Panc1 (cell line): ENCODE measurements around the gene DKK1. TPM values are rescaled to one million over a fixed set of nuclear protein-coding genes. Genes with fewer than 3 reads are reported as not detected.

Source experiments
- ATAC-seq: fragments of 200-7000 bp; cut with Tn5 transposase; 2 replicates; pipeline ENCODE4 v1.9.1; 2020; ENCODE audit warnings: mild to moderate bottlenecking, moderate library complexity
- BruUV-seq: library from RNA; stranded (reverse); fragments of 400-500 nt; replicated peaks from 2 replicates; lab custom pipeline; 2021; lab: Mats Ljungman, UMichigan
- CTCF ChIA-PET: fragments of 300-600 bp; sonication (Branson Sonifier 250); formaldehyde crosslinking; loops from one replicate; lab custom pipeline; 2022; ENCODE audit warnings: antibody characterized with exemption; lab: Charles Lee
- POLR2A ChIA-PET: fragments of 300-600 bp; sonication (Branson Sonifier 250); formaldehyde crosslinking; loops from one replicate; lab custom pipeline; 2022; ENCODE audit warnings: antibody characterized with exemption; lab: Charles Lee
- DNase-seq: peaks from one replicate; pipeline ENCODE4 v3.0.0-alpha.2; 2010; ENCODE audit warnings: low read depth, low spot score
- H3K27ac ChIP-seq: 2 replicates; pipeline ENCODE4 v1.5.1; 2011; ENCODE audit warnings: mild to moderate bottlenecking, low read length, inconsistent platforms
- H3K27me3 ChIP-seq: fragments of 200-500 bp; sonication (Bioruptor generic); 2 replicates; pipeline ENCODE4 v1.6.0; 2014; ENCODE audit warnings: low read length, inconsistent platforms; ENCODE audit not compliant: control insufficient read depth, insufficient read depth
- H3K36me3 ChIP-seq: fragments of 200-500 bp; sonication (Bioruptor generic); 2 replicates; pipeline ENCODE4 v1.5.1; 2014; ENCODE audit warnings: inconsistent platforms, mild to moderate bottlenecking, low read length, moderate library complexity; ENCODE audit not compliant: control insufficient read depth, insufficient read depth
- H3K4me1 ChIP-seq: 2 replicates; pipeline ENCODE4 v1.5.1; 2011; ENCODE audit warnings: inconsistent platforms, mild to moderate bottlenecking, low read length, moderate library complexity; ENCODE audit not compliant: control insufficient read depth, insufficient read depth
- H3K4me3 ChIP-seq, 2 experiments: 2 replicates each; pipeline ENCODE4 v1.5.1; 2011 to 2012; ENCODE audit warnings: low read depth in 2 of 2, low read length in 2 of 2, mild to moderate bottlenecking in 2 of 2, inconsistent platforms in 1 of 2, moderate library complexity in 1 of 2
- H3K9me3 ChIP-seq: fragments of 200-500 bp; sonication (Bioruptor generic); 2 replicates; pipeline ENCODE4 v1.5.1; 2014; ENCODE audit warnings: low read depth, mild to moderate bottlenecking, inconsistent platforms, low read length, moderate library complexity; ENCODE audit not compliant: control insufficient read depth, insufficient read depth
- POLR2AphosphoS5 ChIP-seq: IDR thresholded peaks from 2 replicates; pipeline ENCODE4 v1.6.1; 2012; ENCODE audit warnings: mild to moderate bottlenecking, low read depth, low read length, moderate library complexity
- SIN3A ChIP-seq: IDR thresholded peaks from 2 replicates; pipeline ENCODE4 v1.6.1; 2012; ENCODE audit warnings: low read depth, mild to moderate bottlenecking, low read length, moderate library complexity, borderline replicate concordance; ENCODE audit not compliant: insufficient read depth
- TCF7L2 ChIP-seq: IDR thresholded peaks from 2 replicates; pipeline ENCODE4 v1.6.1; 2011; ENCODE audit warnings: mild to moderate bottlenecking, low read depth, low read length, inconsistent platforms
- in situ Hi-C: cut with HindIII; loops from 2 replicates; pipeline ENCODE4 v1.10.0; 2016; ENCODE audit warnings: low sequenced_read_pairs, low pct_unique_long_range_greater_than_20kb
- intact Hi-C: fragments of 100-400 bp; cut with micrococcal nuclease; formaldehyde crosslinking; loops from one replicate; pipeline ENCODE4 v1.10.0; 2022; ENCODE audit not compliant: unreplicated experiment
- total RNA-seq: library from RNA; stranded (reverse); gene quantifications from one replicate; pipeline ENCODE4 v1.2.1, GENCODE V29; 2021; ENCODE audit not compliant: unreplicated experiment
- TF ChIP-seq, protein P1 (sequence below), 2 experiments: IDR thresholded peaks; 2 replicates each; pipeline ENCODE4 v1.6.1; 2011 to 2012; ENCODE audit warnings: low read depth in 2 of 2, control low read depth in 1 of 2, low read length in 1 of 2, mild to moderate bottlenecking in 1 of 2, moderate library complexity in 1 of 2; ENCODE audit not compliant: insufficient read depth in 1 of 2
- TF ChIP-seq, protein P2 (sequence below): fragments of 450-650 bp; IDR thresholded peaks from 2 replicates; pipeline ENCODE4 v1.5.1; 2017; ENCODE audit warnings: mild to moderate bottlenecking

DKK1 gene
- total RNA-seq, 1 experiment from 2014 or later: 563 TPM

DNA sequence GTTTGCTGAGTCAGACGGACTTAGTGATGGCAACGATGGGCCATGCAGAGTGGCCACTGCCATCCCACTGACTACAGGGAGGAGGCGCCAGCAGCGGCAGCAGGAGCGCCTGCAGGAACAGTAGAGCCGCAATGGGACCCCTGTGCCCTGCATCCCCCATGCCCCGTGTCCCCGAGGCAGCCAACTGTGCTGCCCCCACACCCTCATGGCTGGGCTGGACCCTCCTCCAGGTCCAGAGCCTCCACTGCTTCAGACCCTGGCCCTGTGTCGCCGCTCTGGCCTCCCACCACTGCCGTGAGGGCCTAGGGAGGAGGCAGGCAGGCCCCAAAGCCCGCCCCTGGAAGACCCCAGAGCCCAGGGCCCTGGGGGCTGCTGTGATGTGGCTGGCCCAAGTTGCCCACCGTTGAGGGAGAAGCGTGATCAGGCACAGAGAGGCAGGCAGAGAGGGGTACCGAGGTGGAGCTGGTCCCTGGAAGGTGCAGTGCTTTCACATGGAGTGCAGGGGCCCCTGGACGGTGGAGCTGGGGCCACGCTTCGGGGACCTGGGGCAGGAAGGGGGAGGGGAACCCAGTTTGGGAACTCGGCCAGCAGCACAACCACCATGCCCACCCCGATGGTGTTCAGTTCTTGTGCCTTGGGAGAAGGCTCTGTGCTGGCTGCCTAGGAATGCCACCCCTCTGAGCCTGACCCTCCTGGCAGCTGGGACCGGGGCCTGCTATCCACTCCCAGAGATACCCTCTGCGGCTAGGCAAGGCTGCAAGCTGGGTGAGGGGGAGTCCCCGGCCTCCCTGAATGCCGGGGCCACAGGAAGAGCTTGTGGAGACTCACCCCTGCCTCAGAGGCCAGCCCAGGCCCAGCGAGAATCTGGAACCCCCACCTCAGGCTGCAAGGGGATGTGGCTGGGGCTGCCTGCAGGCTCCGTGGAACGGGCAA lies 32.6 kb downstream of the DKK1 start:
- DNase-seq: no peak
- no peak overlapping the region for H3K27ac ChIP-seq
- ChIA-PET POLR2A (no interaction called here), CTCF (no interaction called here)
- in situ Hi-C loops: no loop called here
- no peaks in the 10 kb centered on the region for H3K36me3 ChIP-seq
- H3K27me3 ChIP-seq: no peaks in the 10 kb centered on the region
- H3K4me1 ChIP-seq: 0 out of 2 replicates have a peak, but pooled peaks cover 3% of the 10 kb centered on the region
- peaks cover 17% of the 10 kb centered on the region; the same call in 1 of the 2 replicates for H3K9me3 ChIP-seq
- H3K4me3 ChIP-seq: no peak overlapping the region
- no TSS peak for BruUV-seq
- TF ChIP-seq POLR2AphosphoS5: no peak
- TF ChIP-seq, protein P1, sequence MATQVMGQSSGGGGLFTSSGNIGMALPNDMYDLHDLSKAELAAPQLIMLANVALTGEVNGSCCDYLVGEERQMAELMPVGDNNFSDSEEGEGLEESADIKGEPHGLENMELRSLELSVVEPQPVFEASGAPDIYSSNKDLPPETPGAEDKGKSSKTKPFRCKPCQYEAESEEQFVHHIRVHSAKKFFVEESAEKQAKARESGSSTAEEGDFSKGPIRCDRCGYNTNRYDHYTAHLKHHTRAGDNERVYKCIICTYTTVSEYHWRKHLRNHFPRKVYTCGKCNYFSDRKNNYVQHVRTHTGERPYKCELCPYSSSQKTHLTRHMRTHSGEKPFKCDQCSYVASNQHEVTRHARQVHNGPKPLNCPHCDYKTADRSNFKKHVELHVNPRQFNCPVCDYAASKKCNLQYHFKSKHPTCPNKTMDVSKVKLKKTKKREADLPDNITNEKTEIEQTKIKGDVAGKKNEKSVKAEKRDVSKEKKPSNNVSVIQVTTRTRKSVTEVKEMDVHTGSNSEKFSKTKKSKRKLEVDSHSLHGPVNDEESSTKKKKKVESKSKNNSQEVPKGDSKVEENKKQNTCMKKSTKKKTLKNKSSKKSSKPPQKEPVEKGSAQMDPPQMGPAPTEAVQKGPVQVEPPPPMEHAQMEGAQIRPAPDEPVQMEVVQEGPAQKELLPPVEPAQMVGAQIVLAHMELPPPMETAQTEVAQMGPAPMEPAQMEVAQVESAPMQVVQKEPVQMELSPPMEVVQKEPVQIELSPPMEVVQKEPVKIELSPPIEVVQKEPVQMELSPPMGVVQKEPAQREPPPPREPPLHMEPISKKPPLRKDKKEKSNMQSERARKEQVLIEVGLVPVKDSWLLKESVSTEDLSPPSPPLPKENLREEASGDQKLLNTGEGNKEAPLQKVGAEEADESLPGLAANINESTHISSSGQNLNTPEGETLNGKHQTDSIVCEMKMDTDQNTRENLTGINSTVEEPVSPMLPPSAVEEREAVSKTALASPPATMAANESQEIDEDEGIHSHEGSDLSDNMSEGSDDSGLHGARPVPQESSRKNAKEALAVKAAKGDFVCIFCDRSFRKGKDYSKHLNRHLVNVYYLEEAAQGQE (IDR thresholded peaks at IDR 0.05; ENCODE audit: insufficient read depth in 1 of 2, low read depth in 2 of 2, low read length in 1 of 2): no peak
- TF ChIP-seq SIN3A: no peak
- TF ChIP-seq, protein P2, sequence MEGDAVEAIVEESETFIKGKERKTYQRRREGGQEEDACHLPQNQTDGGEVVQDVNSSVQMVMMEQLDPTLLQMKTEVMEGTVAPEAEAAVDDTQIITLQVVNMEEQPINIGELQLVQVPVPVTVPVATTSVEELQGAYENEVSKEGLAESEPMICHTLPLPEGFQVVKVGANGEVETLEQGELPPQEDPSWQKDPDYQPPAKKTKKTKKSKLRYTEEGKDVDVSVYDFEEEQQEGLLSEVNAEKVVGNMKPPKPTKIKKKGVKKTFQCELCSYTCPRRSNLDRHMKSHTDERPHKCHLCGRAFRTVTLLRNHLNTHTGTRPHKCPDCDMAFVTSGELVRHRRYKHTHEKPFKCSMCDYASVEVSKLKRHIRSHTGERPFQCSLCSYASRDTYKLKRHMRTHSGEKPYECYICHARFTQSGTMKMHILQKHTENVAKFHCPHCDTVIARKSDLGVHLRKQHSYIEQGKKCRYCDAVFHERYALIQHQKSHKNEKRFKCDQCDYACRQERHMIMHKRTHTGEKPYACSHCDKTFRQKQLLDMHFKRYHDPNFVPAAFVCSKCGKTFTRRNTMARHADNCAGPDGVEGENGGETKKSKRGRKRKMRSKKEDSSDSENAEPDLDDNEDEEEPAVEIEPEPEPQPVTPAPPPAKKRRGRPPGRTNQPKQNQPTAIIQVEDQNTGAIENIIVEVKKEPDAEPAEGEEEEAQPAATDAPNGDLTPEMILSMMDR: no peak
- no peak for TF ChIP-seq TCF7L2
- intact Hi-C loops: no loop called here
- no peak for ATAC-seq

DNA sequence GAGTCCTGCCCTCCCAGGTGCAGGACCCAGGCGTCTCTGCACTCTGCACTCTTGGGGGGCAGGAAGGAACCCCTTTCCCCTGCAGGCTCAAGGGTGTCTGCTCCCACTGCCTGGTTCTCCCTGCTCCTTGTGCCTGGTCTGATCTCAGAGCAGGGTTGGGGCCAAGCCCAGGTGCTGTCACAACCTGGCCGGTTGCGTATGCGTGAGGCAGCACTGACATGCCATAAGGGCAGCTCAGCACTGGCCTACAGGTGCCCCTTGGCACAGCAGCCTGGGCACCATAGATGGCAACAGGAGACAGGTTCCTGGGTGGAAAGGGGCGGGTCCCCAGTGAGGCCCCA lies 33.2 kb downstream of the DKK1 start:
- ATAC-seq (no peak), DNase-seq (no peak)
- no peaks in the 10 kb centered on the region for H3K27me3 ChIP-seq
- peaks cover 22% of the 10 kb centered on the region; the same call in 1 of the 2 replicates for H3K9me3 ChIP-seq
- ChIA-PET POLR2A (no interaction called here), CTCF (no interaction called here)
- in situ Hi-C loops: no loop called here
- H3K4me1 ChIP-seq: 0 out of 2 replicates have a peak, but pooled peaks cover 3% of the 10 kb centered on the region
- no peak overlapping the region for H3K27ac ChIP-seq
- BruUV-seq: no TSS peak
- no peak for TF ChIP-seq TCF7L2
- TF ChIP-seq, protein P1 (IDR thresholded peaks at IDR 0.05; ENCODE audit: insufficient read depth in 1 of 2, low read depth in 2 of 2, low read length in 1 of 2): no peak
- TF ChIP-seq SIN3A: no peak
- no peaks in the 10 kb centered on the region for H3K36me3 ChIP-seq
- no peak overlapping the region for H3K4me3 ChIP-seq
- intact Hi-C loops: no loop called here
